Spleen (tissue), 7 donors: ENCODE data around the gene PCDHGA8.

Source experiments
- POLR2A ChIP-seq, 3 donors: fragments of 450-650 bp; IDR thresholded peaks; one replicate each; pipeline ENCODE4 v1.5.1; 2017; ENCODE audit warnings: antibody characterized with exemption in 3 of 3, mild to moderate bottlenecking in 1 of 3
- TF ChIP-seq, protein P1 (sequence below), 11 experiments: fragments of 200-600 bp in 7 of 11; fragments of 450-650 bp in 4 of 11; sonication (generic) in 4 of 11; IDR thresholded peaks in 8 of 11; conservative IDR thresholded peaks in 3 of 11; 1 replicate in 7 of 11; 2 replicates in 4 of 11; pipeline versions ENCODE4 v1.4.0 to v1.8.0; 2016 to 2021; ENCODE audit warnings: antibody characterized with exemption in 11 of 11, inconsistent platforms in 4 of 11, mild to moderate bottlenecking in 1 of 11
- donor health status: DM: no; HTN: no; CAD: no; lungs with moderate emphysema.
- donor health status: DM: no; HTN: no; CAD: no.
- donor health status: DM: no; HTN: no; CAD: no.

DNA sequence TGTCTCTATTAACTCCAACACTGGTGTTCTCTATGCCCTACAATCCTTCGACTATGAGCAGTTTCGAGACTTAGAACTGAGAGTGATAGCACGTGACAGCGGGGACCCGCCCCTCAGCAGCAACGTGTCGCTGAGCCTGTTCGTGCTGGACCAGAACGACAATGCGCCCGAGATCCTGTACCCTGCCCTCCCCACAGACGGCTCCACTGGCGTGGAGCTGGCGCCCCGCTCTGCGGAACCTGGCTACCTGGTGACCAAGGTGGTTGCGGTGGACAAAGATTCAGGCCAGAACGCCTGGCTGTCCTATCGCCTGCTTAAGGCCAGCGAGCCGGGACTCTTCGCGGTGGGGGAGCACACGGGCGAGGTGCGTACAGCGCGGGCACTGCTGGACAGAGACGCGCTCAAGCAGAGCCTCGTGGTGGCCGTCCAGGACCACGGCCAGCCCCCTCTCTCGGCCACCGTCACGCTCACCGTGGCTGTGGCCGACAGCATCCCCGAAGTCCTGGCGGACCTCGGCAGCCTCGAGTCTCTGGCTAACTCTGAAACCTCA, 30.4 kb downstream of the PCDHGA8 start:
- TF ChIP-seq, protein P1, sequence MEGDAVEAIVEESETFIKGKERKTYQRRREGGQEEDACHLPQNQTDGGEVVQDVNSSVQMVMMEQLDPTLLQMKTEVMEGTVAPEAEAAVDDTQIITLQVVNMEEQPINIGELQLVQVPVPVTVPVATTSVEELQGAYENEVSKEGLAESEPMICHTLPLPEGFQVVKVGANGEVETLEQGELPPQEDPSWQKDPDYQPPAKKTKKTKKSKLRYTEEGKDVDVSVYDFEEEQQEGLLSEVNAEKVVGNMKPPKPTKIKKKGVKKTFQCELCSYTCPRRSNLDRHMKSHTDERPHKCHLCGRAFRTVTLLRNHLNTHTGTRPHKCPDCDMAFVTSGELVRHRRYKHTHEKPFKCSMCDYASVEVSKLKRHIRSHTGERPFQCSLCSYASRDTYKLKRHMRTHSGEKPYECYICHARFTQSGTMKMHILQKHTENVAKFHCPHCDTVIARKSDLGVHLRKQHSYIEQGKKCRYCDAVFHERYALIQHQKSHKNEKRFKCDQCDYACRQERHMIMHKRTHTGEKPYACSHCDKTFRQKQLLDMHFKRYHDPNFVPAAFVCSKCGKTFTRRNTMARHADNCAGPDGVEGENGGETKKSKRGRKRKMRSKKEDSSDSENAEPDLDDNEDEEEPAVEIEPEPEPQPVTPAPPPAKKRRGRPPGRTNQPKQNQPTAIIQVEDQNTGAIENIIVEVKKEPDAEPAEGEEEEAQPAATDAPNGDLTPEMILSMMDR (IDR thresholded peaks at IDR 0.05 in 8 of 11, conservative IDR thresholded peaks at IDR 0.05 in 3 of 11) = no peak
- no peak for TF ChIP-seq POLR2A (IDR thresholded peaks at IDR 0.05)
